Skeletal muscle satellite cell (primary cell): Measurements from ENCODE around the gene MRPL58.
"Not testable (repeated sequence)": the region's sequence is repeated elsewhere in the genome, so short reads cannot be mapped to it uniquely, and the experiment has no call there.

Experiments used
- H3K27me3 ChIP-seq: 2 replicates; pipeline ENCODE4 v1.7.0; 2013; ENCODE audit warnings: low read length; ENCODE audit not compliant: control insufficient read depth, insufficient read depth
- H3K36me3 ChIP-seq: 2 replicates; pipeline ENCODE4 v1.7.0; 2013; ENCODE audit warnings: mild to moderate bottlenecking, control low read depth, low read length; ENCODE audit not compliant: insufficient read depth
- H3K4me1 ChIP-seq: 2 replicates; pipeline ENCODE4 v1.7.0; 2013; ENCODE audit warnings: low read length; ENCODE audit not compliant: control insufficient read depth, insufficient read depth
- H3K4me2 ChIP-seq: 2 replicates; pipeline ENCODE4 v1.7.0; 2013; ENCODE audit warnings: mild to moderate bottlenecking, low read length
- H3K4me3 ChIP-seq: 2 replicates; pipeline ENCODE4 v1.7.0; 2013; ENCODE audit warnings: low read length
- H3K9ac ChIP-seq: 2 replicates; pipeline ENCODE4 v1.7.0; 2013; ENCODE audit warnings: mild to moderate bottlenecking, low read depth, low read length, moderate library complexity
- H3K9me3 ChIP-seq: replicated peaks from 2 replicates; pipeline ENCODE4 v1.7.0; 2013; ENCODE audit warnings: mild to moderate bottlenecking, control low read depth, low read length

MRPL58 gene

DNA sequence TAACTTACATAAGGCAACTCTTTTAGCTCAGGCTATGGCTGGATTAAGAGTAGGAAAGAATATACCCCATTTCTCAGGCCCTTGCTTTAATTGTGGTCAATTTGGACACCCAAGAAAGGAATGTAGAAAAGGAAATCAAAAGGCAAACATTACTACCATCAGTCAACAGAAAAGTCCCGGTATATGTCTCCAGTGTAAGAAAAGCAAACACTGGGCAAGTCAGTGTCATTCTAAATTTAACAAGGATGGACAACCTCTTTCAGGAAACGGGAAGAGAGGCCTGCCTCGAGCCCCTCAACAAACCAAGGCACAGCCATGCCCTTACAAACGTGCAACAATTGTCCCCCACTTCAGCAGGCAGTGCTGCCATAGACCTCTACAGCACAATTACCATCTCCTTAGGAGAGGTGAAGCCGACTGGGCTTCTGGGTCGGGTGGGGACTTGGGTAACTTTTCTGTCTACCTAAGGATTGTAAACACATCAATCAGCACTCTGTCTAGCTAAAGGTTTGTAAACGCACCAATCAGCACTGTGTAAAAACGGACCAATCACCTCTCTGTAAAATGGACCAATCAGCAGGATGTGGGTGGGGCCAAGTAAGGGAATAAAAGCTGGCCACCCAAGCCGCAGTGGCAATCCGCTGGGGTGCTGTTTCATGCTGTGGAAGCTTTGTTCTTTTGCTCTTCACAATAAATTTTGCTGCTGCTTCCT is 12.4 kb downstream of the MRPL58 start:
- H3K36me3 ChIP-seq = peaks cover 27% of the 10 kb centered on the region
- H3K9ac ChIP-seq = no peak overlapping the region
- no peaks in the 10 kb centered on the region for H3K9me3 ChIP-seq
- no peaks in the 10 kb centered on the region for H3K4me1 ChIP-seq
- H3K4me3 ChIP-seq = no peak overlapping the region
- no peak overlapping the region for H3K4me2 ChIP-seq
- no peaks in the 10 kb centered on the region for H3K27me3 ChIP-seq

DNA sequence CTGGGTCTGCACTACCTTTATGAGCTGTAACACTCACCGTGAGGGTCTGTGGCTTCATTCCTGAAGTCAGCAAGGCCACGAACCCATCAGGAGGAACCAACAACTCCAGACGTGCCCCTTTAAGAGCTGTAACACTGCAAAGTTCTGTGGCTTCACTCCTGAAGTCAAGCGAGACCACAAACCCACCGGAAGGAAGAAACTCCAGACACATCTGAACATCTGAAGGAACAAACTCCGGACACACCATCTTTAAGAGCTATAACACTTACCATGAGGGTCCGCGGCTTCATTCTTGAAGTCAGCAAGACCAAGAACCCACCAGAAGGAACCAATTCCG is 12.9 kb downstream of the MRPL58 start:
- H3K4me2 ChIP-seq, H3K27me3 ChIP-seq, H3K4me1 ChIP-seq, H3K9me3 ChIP-seq, H3K9ac ChIP-seq, H3K4me3 ChIP-seq: not testable (repeated sequence)
- H3K36me3 ChIP-seq = peaks cover 22% of the 10 kb centered on the region

DNA sequence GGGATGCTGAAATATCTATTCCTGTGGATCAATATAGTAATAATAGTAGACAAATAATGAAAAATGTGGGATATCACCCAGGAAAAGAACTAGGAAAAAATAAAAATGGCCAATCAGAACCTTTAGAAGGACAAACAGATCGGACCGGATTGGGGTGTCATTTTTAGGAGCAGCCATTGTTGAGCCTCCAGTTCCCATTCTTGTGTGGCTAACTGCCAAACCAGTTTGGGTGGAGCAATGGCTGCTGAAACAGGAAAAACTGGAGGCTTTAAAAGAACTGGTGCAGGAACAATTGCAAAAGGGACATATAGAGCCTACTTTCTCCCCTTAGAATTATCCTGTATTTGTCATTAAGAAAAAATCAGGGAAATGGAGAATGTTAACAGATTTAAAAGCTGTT is 14.2 kb downstream of the MRPL58 start:
- H3K27me3 ChIP-seq, H3K9me3 ChIP-seq, H3K9ac ChIP-seq, H3K36me3 ChIP-seq, H3K4me1 ChIP-seq, H3K4me3 ChIP-seq, H3K4me2 ChIP-seq: not testable (repeated sequence)

DNA sequence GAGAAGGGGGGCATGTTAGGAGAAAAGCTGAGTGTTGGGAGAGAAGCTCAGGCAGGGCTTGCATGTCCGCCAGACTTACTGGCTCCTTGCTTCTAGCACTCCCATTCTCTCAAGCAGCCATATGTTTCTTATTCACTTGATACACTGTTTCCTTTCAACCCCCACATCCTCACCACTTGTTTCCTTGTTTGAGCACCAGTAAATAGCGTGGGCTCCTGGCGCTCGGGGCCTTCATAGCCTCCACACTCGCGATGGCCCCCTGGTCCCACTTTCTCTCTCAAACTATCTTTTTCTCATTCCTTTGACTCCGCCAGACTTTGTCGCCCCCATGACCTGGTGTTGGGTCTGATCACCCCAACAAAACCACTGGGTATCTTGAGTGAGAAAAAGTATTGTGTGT is 17.7 kb downstream of the MRPL58 start:
- Histone ChIP-seq H3K27me3 (no peaks in the 10 kb centered on the region), H3K4me1 (peaks cover 16% of the 10 kb centered on the region), H3K9ac (no peak overlapping the region), H3K36me3 (no peaks in the 10 kb centered on the region), H3K9me3 (no peaks in the 10 kb centered on the region), H3K4me3 (no peak overlapping the region), H3K4me2 (no peak overlapping the region)

DNA sequence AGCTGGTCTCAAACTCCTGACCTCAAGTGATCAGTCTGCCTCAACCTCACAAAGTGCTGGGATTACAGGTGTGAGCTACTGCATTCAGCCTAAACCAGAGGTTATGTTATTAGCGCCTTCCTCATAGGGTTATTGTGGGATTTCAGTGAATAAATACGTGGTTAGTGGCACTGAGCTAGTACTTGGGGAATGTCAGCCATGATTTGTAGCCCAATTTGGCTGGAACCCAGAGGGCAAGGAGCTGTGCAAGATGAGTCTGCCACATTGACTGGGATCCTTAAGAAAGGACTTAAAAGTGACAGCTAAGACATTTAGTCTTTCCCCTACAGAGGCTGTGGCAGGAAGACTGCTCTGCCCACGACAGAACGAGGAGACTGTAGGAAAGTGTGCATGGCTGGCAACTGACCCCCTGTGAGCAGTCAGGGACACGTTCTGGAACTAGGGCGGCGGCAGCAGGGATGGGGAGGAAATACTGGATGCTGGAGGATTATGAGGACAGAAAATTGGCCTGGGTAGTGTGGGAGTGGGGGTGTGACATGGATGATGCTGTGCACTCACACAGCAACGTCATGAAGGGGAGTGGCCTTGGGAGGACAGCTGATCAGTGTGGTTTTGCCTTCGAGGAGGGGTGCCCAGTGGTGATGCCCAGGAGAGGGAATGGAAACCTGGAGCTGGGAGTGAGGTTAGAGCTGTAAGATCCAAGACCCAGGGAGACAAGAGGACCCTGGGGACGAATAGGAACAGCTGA is 19.7 kb downstream of the MRPL58 start:
- H3K9ac ChIP-seq = peak overlapping the region; percentile 24
- H3K36me3 ChIP-seq = peaks cover 4% of the 10 kb centered on the region
- H3K4me3 ChIP-seq = peak overlapping the region; percentile 80
- H3K4me1 ChIP-seq = peaks cover 23% of the 10 kb centered on the region
- no peaks in the 10 kb centered on the region for H3K9me3 ChIP-seq
- H3K4me2 ChIP-seq = peak overlapping the region; percentile 83
- H3K27me3 ChIP-seq = no peaks in the 10 kb centered on the region

DNA sequence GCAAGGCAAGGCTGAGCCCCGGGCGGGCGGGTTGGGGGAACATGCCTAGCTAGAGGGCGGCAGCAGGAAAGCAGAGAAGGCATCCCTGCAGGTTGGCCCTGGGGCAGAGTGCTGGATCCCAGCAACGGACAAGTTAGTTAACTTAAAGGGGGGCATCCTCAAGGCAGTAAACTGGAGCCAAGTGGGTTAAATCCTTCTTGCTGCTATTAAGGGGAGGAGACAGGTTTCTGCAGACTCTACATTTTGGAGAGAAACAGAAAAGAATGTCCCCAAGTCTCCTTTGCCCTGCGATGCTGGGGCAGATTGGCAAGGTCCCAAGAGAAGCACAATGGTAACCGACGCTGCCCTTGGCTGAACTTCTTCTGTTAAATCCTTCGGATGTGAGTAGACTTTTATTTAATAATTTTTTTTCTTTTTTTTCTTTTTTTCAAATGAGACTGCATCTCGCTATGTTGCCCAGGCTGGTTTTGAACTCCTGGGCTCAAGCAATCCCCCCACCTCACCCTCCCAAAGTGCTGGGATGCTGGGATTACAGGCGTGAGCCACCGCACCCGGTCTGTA is 20.3 kb downstream of the MRPL58 start:
- Histone ChIP-seq H3K9me3 (no peaks in the 10 kb centered on the region), H3K36me3 (peaks cover 4% of the 10 kb centered on the region), H3K27me3 (no peaks in the 10 kb centered on the region), H3K4me3 (peak overlapping the region; percentile 80), H3K4me2 (peak overlapping the region; percentile 83), H3K9ac (peak overlapping the region; percentile 68), H3K4me1 (peaks cover 23% of the 10 kb centered on the region)

DNA sequence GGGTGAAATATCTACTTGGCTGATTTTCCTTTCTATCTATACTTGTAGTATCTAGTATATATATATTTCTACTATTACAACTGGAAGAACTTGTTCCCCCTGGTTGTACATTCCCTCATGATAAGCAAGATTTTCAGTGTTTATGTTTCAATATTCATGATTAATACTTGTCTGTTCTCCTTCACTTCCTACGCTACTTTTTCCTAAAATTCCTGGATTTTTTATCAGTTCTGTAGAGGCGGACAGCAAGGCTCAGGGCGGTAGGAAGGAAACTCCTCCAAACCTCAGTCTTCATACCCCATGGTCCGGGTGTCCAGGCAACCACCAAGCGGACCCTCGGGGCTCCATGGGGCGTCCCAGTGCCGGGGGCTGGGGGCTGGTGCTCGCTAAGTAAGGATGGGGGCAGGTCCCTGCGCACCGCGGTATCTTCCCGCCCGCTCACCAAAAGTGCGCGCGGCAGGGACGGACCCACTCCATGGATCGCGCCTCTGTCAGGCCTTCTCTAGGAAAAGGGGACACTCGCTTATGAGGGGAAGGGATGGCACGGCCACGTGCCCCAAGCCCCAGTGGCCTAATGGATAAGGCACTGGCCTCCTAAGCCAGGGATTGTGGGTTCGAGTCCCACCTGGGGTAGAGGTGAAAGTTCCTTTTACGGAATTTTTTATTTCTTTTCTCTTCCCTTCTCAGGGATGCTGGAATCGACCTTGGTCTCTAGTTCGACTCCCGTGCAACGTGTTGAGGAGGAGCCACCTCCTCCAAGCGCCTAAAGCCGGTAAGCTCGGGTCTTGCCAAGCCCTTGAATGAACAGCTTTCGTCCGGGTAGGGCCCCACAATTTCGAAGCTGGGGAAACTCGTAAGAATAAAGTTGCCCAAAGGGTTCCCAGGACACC is 21.1 kb downstream of the MRPL58 start:
- H3K4me1 ChIP-seq = peaks cover 23% of the 10 kb centered on the region
- H3K9me3 ChIP-seq = no peaks in the 10 kb centered on the region
- peak overlapping the region; percentile 83 for H3K4me2 ChIP-seq
- peaks cover 8% of the 10 kb centered on the region for H3K36me3 ChIP-seq
- peak overlapping the region; percentile 68 for H3K9ac ChIP-seq
- H3K27me3 ChIP-seq = no peaks in the 10 kb centered on the region
- peak overlapping the region; percentile 89 for H3K4me3 ChIP-seq

DNA sequence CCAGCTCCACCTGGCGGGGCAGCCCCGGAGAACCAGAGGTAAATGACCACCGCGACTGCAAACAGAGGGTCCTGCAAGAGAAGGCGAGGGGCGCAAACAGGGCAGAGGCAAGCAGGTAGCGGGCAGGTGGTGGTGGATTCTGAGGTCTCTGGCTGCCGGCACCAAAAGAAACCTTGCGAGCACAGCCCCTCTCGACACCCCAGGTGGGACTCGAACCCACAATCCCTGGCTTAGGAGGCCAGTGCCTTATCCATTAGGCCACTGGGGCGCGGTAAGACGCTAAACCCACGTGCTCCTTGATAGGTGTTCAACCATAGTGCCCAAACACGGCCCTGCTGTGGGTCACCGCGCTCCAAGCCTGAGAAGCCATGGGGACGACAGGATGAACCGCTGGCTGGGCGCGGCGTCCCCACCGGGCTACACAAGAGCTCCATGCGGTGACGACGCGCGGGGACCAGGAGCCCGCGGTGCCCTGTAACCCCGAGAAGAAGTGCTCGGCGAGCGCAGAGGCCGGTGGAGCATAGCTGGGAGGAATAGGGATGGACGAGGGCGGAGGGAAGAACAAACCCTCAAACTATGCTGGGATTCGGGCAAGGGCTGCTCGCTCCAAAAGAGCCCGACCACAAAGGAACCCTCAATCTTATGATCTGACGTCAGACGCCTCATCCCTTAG is 21.9 kb downstream of the MRPL58 start:
- Histone ChIP-seq H3K36me3 (peaks cover 16% of the 10 kb centered on the region), H3K9me3 (no peaks in the 10 kb centered on the region), H3K4me1 (peaks cover 23% of the 10 kb centered on the region), H3K9ac (peak overlapping the region; percentile 95), H3K27me3 (no peaks in the 10 kb centered on the region), H3K4me3 (peak overlapping the region; percentile 89), H3K4me2 (peak overlapping the region; percentile 83)

DNA sequence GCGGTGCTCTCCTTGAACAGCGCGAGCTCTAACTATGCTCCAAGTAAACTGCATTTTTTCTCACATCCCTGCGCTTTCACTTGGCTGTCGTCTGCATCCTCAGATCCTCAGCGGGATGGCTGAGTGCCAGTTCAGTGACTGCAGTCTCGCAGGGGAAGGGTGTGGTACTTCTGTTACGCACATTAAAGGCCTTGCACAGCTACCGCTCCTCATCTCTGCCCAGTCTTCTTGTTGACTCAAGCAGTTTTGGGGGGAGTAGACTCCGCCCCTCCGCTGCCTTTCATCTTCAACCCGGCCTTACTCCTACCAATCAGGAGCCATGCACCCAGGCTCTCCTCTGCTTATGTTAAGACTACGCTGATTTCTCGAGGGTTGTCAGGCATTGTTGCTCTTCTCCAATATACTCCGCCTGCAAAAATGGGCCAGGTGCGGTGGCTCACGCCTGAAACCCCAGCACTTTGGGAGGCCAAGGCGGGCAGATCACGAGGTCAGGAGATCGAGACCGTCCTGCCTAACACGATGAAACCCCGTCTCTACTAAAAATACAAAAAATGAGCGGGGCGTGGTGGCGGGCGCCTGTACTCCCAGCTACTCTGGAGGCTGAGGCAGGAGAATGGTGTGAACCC is 24.3 kb downstream of the MRPL58 start:
- Histone ChIP-seq H3K4me2 (no peak overlapping the region), H3K4me1 (peaks cover 23% of the 10 kb centered on the region), H3K36me3 (peaks cover 37% of the 10 kb centered on the region), H3K4me3 (no peak overlapping the region), H3K9ac (no peak overlapping the region), H3K9me3 (no peaks in the 10 kb centered on the region), H3K27me3 (no peaks in the 10 kb centered on the region)

DNA sequence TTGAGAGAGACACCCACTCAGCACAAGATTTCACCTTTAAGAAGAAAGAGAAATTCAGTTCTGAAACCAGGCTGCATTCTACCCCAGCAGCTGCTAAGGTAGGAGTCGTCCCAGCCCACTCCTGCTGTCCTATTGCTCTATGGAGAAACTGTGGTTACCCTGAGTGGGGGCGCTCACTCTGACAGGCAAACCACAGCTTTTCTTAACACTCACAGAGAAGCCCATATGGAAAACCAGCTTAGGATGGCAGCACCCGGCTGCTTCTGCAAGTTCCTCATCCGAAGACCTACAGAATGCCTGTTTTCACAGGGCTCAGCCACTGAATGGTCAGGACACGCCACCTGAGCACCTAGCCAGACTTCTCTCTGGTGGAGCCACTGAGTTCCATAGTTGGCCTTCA is 26.8 kb downstream of the MRPL58 start:
- Histone ChIP-seq H3K27me3 (no peaks in the 10 kb centered on the region), H3K9me3 (no peaks in the 10 kb centered on the region), H3K4me2 (no peak overlapping the region), H3K36me3 (peaks cover 42% of the 10 kb centered on the region), H3K4me1 (peaks cover 6% of the 10 kb centered on the region), H3K4me3 (no peak overlapping the region), H3K9ac (no peak overlapping the region)
